ENCODE data around the gene RELCH. TPM values are rescaled to one million over a fixed set of nuclear protein-coding genes. Genes with fewer than 3 reads are reported as not detected.
A peak's percentile ranks its signal among the peaks of the same experiment; 100 is the strongest.

The RELCH gene
- total RNA-seq, 1 donor from 2014 or later, result 21.5 TPM

- TF ChIP-seq CTCF (IDR thresholded peaks at IDR 0.05; ENCODE audit: insufficient read depth, low read length, poor library complexity, severe bottlenecking), result no peak
- Histone ChIP-seq H3K36me3 (ENCODE audit: control insufficient read depth, insufficient read depth, low read length) (no peaks in the 10 kb centered on the region), H3K4me3 (ENCODE audit: low read depth, low read length) (no peak overlapping the region), H3K27me3 (ENCODE audit: control insufficient read depth, insufficient read depth, low read length) (peaks cover 16% of the 10 kb centered on the region)
- no peak for DNase-seq (ENCODE audit: low read depth)
Observed at GRCh38 chr18:62324181-62324828, 137.2 kb downstream of the RELCH start.

- Histone ChIP-seq H3K27me3 (ENCODE audit: control insufficient read depth, insufficient read depth, low read length) (peaks cover 16% of the 10 kb centered on the region), H3K36me3 (ENCODE audit: control insufficient read depth, insufficient read depth, low read length) (no peaks in the 10 kb centered on the region), H3K4me3 (ENCODE audit: low read depth, low read length) (peak within 1 kb of the TSS; percentile 50)
- no peak for DNase-seq (ENCODE audit: low read depth)
- TF ChIP-seq CTCF (IDR thresholded peaks at IDR 0.05; ENCODE audit: insufficient read depth, low read length, poor library complexity, severe bottlenecking), result no peak
Observed at GRCh38 chr18:62324917-62325805, 138.1 kb downstream of the RELCH start, which contains the start of gene TNFRSF11A. Gene TNFRSF11A (plus strand): TSS chr18:62325310. CDS start chr18:62325353, 43 bp downstream.

GRCh38 chr18:62325806-62326645 lies 139.0 kb downstream of the RELCH start:
- Histone ChIP-seq H3K4me3 (ENCODE audit: low read depth, low read length) (peak overlapping the region; percentile 50), H3K27me3 (ENCODE audit: control insufficient read depth, insufficient read depth, low read length) (peaks cover 16% of the 10 kb centered on the region), H3K36me3 (ENCODE audit: control insufficient read depth, insufficient read depth, low read length) (no peaks in the 10 kb centered on the region)
- TF ChIP-seq CTCF (IDR thresholded peaks at IDR 0.05; ENCODE audit: insufficient read depth, low read length, poor library complexity, severe bottlenecking), result no peak
- no peak for DNase-seq (ENCODE audit: low read depth)

GRCh38 chr18:62326646-62327348 lies 139.7 kb downstream of the RELCH start:
- DNase-seq (ENCODE audit: low read depth), result no peak
- no peak for TF ChIP-seq CTCF (IDR thresholded peaks at IDR 0.05; ENCODE audit: insufficient read depth, low read length, poor library complexity, severe bottlenecking)
- Histone ChIP-seq H3K27me3 (ENCODE audit: control insufficient read depth, insufficient read depth, low read length) (peaks cover 16% of the 10 kb centered on the region), H3K36me3 (ENCODE audit: control insufficient read depth, insufficient read depth, low read length) (no peaks in the 10 kb centered on the region), H3K4me3 (ENCODE audit: low read depth, low read length) (no peak overlapping the region)

GRCh38 chr18:62327977-62328376 lies 140.9 kb downstream of the RELCH start:
- no peak for DNase-seq (ENCODE audit: low read depth)
- peaks cover 16% of the 10 kb centered on the region for H3K27me3 ChIP-seq (ENCODE audit: control insufficient read depth, insufficient read depth, low read length)
- no peaks in the 10 kb centered on the region for H3K36me3 ChIP-seq (ENCODE audit: control insufficient read depth, insufficient read depth, low read length)
- no peak overlapping the region for H3K4me3 ChIP-seq (ENCODE audit: low read depth, low read length)
- TF ChIP-seq CTCF (IDR thresholded peaks at IDR 0.05; ENCODE audit: insufficient read depth, low read length, poor library complexity, severe bottlenecking), result no peak
